Measurements from ENCODE around the gene LBP. TPM values are rescaled to one million over a fixed set of nuclear protein-coding genes. Genes with fewer than 3 reads are reported as not detected.
"Not testable (repeated sequence)": the region's sequence is repeated elsewhere in the genome, so short reads cannot be mapped to it uniquely, and the experiment has no call there.

The LBP gene
- total RNA-seq, 1 donor from 2014 or later, result not detected

GRCh38 chr20:38386004-38386403, 39.7 kb downstream of the LBP start:
- DNase-seq (ENCODE audit: low read depth, low spot score), result no peak
- no peak overlapping the region for H3K27ac Mint-ChIP-seq (ENCODE audit: unreplicated experiment)
- TF ChIP-seq CTCF (conservative IDR thresholded peaks at IDR 0.05), result no peak
- H3K27me3 Mint-ChIP-seq (ENCODE audit: low read depth), result peaks cover 3% of the 10 kb centered on the region
- H3K4me3 Mint-ChIP-seq, result no peak overlapping the region
- H3K36me3 Mint-ChIP-seq (ENCODE audit: low read depth), result no peaks in the 10 kb centered on the region
- H3K4me1 Mint-ChIP-seq, result no peaks in the 10 kb centered on the region
- H3K9me3 Mint-ChIP-seq, result no peaks in the 10 kb centered on the region

GRCh38 chr20:38386851-38387250, 40.6 kb downstream of the LBP start:
- no peak overlapping the region for H3K4me3 Mint-ChIP-seq
- no peaks in the 10 kb centered on the region for H3K9me3 Mint-ChIP-seq
- TF ChIP-seq CTCF (conservative IDR thresholded peaks at IDR 0.05), result no peak

GRCh38 chr20:38387953-38388352, 41.7 kb downstream of the LBP start:
- H3K27ac Mint-ChIP-seq (ENCODE audit: unreplicated experiment), result no peak overlapping the region
- no peaks in the 10 kb centered on the region for H3K27me3 Mint-ChIP-seq (ENCODE audit: low read depth)
- H3K4me1 Mint-ChIP-seq, result no peaks in the 10 kb centered on the region
- H3K9me3 Mint-ChIP-seq, result no peaks in the 10 kb centered on the region
- H3K36me3 Mint-ChIP-seq (ENCODE audit: low read depth), result no peaks in the 10 kb centered on the region
- no peak for TF ChIP-seq CTCF (conservative IDR thresholded peaks at IDR 0.05)
- DNase-seq (ENCODE audit: low read depth, low spot score), result no peak
- no peak overlapping the region for H3K4me3 Mint-ChIP-seq

More at GRCh38 chr20:38386851-38387250, 40.6 kb downstream of the LBP start:
- Mint-ChIP-seq H3K27ac (ENCODE audit: unreplicated experiment) (no peak overlapping the region), H3K36me3 (ENCODE audit: low read depth) (no peaks in the 10 kb centered on the region), H3K27me3 (ENCODE audit: low read depth) (peaks cover 3% of the 10 kb centered on the region), H3K4me1 (no peaks in the 10 kb centered on the region)
- no peak for DNase-seq (ENCODE audit: low read depth, low spot score)

GRCh38 chr20:38392356-38392755, 46.1 kb downstream of the LBP start:
- no peaks in the 10 kb centered on the region for H3K4me1 Mint-ChIP-seq
- H3K27me3 Mint-ChIP-seq (ENCODE audit: low read depth), result no peaks in the 10 kb centered on the region
- no peak overlapping the region for H3K27ac Mint-ChIP-seq (ENCODE audit: unreplicated experiment)
- TF ChIP-seq CTCF (conservative IDR thresholded peaks at IDR 0.05), result no peak
- no peak for DNase-seq (ENCODE audit: low read depth, low spot score)
- H3K36me3 Mint-ChIP-seq (ENCODE audit: low read depth), result no peaks in the 10 kb centered on the region
- no peaks in the 10 kb centered on the region for H3K9me3 Mint-ChIP-seq
- H3K4me3 Mint-ChIP-seq, result no peak overlapping the region

GRCh38 chr20:38393259-38393658, 47.0 kb downstream of the LBP start:
- DNase-seq (ENCODE audit: low read depth, low spot score), result no peak
- Mint-ChIP-seq H3K9me3 (no peaks in the 10 kb centered on the region), H3K27me3 (ENCODE audit: low read depth) (no peaks in the 10 kb centered on the region), H3K4me3 (no peak overlapping the region), H3K36me3 (ENCODE audit: low read depth) (no peaks in the 10 kb centered on the region), H3K4me1 (no peaks in the 10 kb centered on the region), H3K27ac (ENCODE audit: unreplicated experiment) (no peak overlapping the region)
- no peak for TF ChIP-seq CTCF (conservative IDR thresholded peaks at IDR 0.05)

GRCh38 chr20:38395165-38395564, 48.9 kb downstream of the LBP start:
- no peaks in the 10 kb centered on the region for H3K27me3 Mint-ChIP-seq (ENCODE audit: low read depth)
- H3K4me1 Mint-ChIP-seq, result no peaks in the 10 kb centered on the region
- no peak overlapping the region for H3K27ac Mint-ChIP-seq (ENCODE audit: unreplicated experiment)
- no peaks in the 10 kb centered on the region for H3K36me3 Mint-ChIP-seq (ENCODE audit: low read depth)
- TF ChIP-seq CTCF (conservative IDR thresholded peaks at IDR 0.05), result no peak
- no peak for DNase-seq (ENCODE audit: low read depth, low spot score)
- H3K4me3 Mint-ChIP-seq, result no peak overlapping the region
- H3K9me3 Mint-ChIP-seq, result no peaks in the 10 kb centered on the region

GRCh38 chr20:38395751-38396395, 49.6 kb downstream of the LBP start:
- H3K27me3 Mint-ChIP-seq (ENCODE audit: low read depth); H3K27ac Mint-ChIP-seq (ENCODE audit: unreplicated experiment); H3K4me1 Mint-ChIP-seq: not testable (repeated sequence)

More at GRCh38 chr20:38395751-38396395, 49.6 kb downstream of the LBP start:
- not testable (repeated sequence) for H3K9me3 Mint-ChIP-seq; DNase-seq (ENCODE audit: low read depth, low spot score); H3K36me3 Mint-ChIP-seq (ENCODE audit: low read depth); H3K4me3 Mint-ChIP-seq
